GM12865 (cell line): Measurements from ENCODE around the gene FKBP5.

Experiments used
- DNase-seq: peaks from one replicate; pipeline ENCODE4 v3.0.0; 2010; ENCODE audit warnings: low read depth
- H3K4me3 ChIP-seq: 2 replicates; pipeline ENCODE4 v1.5.1; 2011; ENCODE audit warnings: mild to moderate bottlenecking, low read depth, low read length, control low read depth
- CTCF ChIP-seq: IDR thresholded peaks from 2 replicates; pipeline ENCODE4 v1.5.1; 2011; ENCODE audit warnings: low read length, control low read depth, low read depth, inconsistent platforms; ENCODE audit not compliant: insufficient read depth; ENCODE audit errors: missing control alignments

FKBP5 gene

GRCh38 chr6:35558571-35558970 lies 130.1 kb downstream of the FKBP5 start:
- TF ChIP-seq CTCF, result no peak
- no peak overlapping the region for H3K4me3 ChIP-seq
- DNase-seq, result no peak

GRCh38 chr6:35557239-35557638 lies 131.5 kb downstream of the FKBP5 start:
- DNase-seq, result no peak

GRCh38 chr6:35554811-35555210 lies 133.9 kb downstream of the FKBP5 start:
- no peak for TF ChIP-seq CTCF
- DNase-seq, result no peak

More at GRCh38 chr6:35557239-35557638, 131.5 kb downstream of the FKBP5 start:
- no peak overlapping the region for H3K4me3 ChIP-seq
- TF ChIP-seq CTCF, result no peak

GRCh38 chr6:35553315-35553714 lies 135.4 kb downstream of the FKBP5 start:
- no peak overlapping the region for H3K4me3 ChIP-seq
- no peak for TF ChIP-seq CTCF
- no peak for DNase-seq

More at GRCh38 chr6:35554811-35555210, 133.9 kb downstream of the FKBP5 start:
- H3K4me3 ChIP-seq, result no peak overlapping the region

GRCh38 chr6:35552285-35552917 lies 136.3 kb downstream of the FKBP5 start:
- peak; percentile 71 for DNase-seq
- TF ChIP-seq CTCF, result peak; percentile 87
- H3K4me3 ChIP-seq, result no peak overlapping the region

GRCh38 chr6:35550437-35550836 lies 138.3 kb downstream of the FKBP5 start:
- no peak for TF ChIP-seq CTCF
- DNase-seq, result no peak
- H3K4me3 ChIP-seq, result no peak overlapping the region

GRCh38 chr6:35547676-35548075 lies 141.0 kb downstream of the FKBP5 start:
- no peak overlapping the region for H3K4me3 ChIP-seq
- no peak for DNase-seq
- no peak for TF ChIP-seq CTCF
